ENCODE results near the gene EIF3I.

The EIF3I gene

GRCh38 chr1:32198237-32199042 is 23.8 kb upstream of the EIF3I start:
- no peak for DNase-seq

GRCh38 chr1:32199043-32199716 is 23.0 kb upstream of the EIF3I start:
- DNase-seq = no peak

GRCh38 chr1:32199717-32200072 is 22.5 kb upstream of the EIF3I start:
- DNase-seq = peak; percentile 45

DNA sequence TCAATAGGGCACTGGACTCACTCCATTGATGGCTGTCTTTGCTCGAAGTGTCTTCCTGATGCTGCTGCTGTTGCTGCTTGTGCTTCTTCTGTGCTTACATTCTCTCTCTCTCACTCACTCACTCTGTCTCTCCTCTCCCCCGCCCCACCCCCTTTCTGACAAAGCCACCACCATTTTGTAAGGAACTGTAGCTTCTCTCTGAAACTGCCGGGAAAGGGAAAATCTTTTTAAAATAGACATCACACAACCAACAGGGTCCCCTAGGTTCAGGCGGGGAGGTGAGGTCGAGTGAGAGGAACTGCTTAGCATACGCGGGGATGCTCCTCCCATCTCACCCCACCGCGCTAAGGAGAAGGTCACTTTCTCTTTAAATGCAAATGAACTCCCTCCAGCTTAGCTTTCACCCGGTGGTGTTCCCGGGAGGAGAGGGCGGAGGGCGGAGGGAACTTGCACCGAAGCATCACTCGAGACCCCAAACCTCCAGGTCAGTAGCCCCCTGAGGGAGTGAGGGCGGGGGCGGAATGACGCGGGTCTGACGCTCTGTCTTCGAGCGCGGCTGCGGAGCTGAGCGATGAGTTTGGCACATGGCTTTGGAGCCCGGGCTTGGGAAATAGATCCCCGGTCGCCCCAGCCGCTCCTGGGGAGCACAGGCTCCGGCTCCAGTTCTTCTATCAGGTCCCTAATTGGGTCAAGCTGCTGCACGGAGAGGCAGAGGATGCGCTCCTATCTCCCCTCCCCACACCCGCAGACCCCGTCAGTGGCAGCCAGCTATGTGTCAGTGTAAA is 21.8 kb upstream of the EIF3I start, which contains the start of gene CCDC28B:
Gene CCDC28B (plus strand): TSS at position 370 of the 785 bp plus-strand sequence. CDS start 1,341 bp downstream, outside the sequence.
- DNase-seq = no peak

DNA sequence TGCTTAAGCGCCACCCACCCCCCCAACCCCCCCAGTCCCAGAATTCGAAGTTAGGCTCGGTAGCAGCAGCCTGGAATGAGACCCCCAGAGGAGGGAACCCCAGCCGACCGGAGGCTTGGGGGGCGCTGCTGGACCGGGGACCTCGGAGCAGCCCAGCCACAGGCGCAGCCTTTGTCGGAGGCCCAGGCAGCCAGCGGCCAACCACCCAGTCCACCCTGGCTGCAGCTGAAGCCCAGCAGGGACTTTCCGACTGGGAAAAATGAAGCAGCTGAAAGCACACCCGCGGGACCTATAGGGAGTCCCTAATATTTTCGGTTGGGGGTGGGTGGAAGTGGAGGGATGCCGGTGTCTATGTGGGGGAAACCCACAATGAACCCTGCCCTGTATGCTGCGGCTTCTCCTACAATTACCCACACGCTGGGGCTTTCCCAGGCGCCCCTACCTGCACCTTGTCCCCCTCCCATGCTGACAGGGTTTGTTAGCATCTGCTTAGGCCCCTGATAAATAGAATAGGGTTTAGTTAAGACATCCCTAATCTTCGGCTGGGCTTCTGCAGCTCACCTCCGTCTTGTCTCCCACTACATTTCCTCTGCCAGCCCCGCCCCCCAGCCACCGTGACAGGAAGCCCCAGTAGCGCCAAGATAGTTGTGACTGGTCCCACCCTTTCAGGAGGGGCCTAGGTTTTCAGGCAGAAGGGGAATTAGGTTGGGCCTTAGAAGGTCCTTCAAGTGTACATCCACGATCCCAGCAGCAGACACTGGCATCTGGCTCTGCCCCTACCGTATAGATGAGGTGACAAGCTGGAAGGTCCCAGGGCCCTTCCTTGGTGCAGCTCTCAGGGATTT is 21.0 kb upstream of the EIF3I start:
- DNase-seq = no peak

GRCh38 chr1:32204943-32205361 is 17.3 kb upstream of the EIF3I start:
- no peak for DNase-seq

DNA sequence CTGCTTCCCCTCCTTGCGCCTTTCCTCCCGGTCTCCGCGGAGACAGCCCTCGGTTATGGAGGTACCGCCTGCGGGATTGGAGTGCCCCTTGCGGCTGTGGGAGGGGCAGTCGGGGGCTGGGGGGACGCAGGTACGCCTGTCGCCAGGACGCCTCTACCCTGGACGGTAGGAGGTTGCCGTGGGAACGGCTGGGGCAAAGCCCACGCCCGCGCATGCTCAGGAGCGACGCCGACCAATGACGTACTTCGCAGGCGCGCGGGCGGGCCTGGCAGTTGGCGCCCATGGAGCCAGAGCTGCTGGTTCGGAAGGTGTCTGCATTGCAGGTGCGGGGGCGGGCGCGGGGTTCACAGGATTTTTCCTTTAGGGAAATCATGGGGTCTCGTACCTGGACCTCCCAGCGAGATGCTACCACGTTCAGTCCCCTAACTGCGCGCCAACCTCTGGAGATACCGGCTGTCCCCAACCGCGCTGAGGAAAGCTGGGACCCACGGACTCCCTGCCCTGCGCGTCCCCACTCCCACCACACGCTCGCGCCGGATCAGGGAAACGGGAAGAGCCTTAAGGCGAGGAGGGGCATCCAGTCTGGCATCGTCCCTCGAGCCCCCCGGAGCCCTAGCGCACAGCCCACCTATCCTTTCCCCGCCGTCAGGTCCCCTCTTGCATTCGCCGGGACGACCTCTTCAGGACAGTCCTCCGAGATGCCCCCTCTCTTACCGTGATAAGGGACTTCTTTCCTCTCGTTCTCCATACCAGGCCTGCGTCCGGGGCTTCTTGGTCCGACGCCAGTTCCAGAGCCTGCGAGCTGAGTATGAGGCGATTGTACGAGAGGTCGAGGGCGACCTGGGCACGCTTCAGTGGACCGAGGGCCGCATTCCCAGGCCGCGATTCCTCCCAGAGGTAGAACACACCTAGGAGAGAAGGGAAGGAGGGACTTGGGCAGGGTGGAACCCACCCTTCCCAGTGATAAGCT is 16.5 kb upstream of the EIF3I start, which contains the start of gene IQCC:
Gene IQCC (plus strand): TSS at position 271 of the 970 bp plus-strand sequence. CDS start 11 bp downstream, at position 282.
- peak; percentile 88 for DNase-seq

GRCh38 chr1:32208469-32208868 is 13.7 kb upstream of the EIF3I start:
- no peak for DNase-seq

- DNase-seq = peak; percentile 85
Observed at GRCh38 chr1:32208891-32209328, 13.3 kb upstream of the EIF3I start, which contains the start of gene DCDC2B. TSS of gene DCDC2B (plus strand) at chr1:32209089. CDS start at chr1:32209094, 5 bp downstream.

DNA sequence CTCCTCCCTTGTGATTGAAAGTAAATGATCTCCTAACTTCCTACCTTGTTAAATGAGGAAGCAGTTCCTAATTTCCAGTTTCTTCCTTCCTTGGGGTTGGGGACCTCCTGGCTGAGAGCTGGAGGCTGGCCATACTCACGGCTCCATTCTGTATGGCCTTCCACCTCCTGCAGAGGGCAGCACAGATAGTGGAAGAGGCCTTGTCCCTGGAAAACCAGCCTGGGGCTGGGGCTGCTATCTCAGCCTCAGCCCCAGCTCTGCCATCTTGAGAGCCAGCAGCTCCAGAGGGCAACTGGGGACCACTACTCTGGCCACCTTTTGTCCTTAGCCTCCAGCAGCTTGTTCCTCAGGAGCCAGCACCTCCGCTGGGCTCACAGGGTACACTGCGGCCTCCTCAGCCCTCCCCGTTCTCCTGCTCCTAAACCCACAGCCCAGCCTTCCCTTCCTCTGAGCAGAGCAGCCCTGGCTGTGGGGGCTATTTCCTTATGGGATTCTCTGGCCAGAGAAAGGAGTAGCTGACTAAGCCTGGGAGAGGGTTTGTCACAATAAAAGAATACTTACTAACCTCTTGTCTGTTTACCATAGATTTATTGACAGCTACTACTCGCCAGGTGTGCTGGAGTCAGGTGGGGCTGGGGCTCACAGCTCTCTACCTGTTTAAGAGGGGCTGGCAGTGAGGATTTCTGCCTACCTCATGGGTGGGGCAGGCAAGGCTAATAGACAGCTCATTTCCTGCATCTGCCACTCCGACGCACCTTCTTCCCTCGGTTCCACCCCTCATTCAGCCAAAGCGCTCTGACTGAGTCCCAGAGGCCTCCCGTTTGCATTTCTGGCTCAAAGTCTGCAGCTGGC is 6.4 kb upstream of the EIF3I start:
- DNase-seq = peak; percentile 15

- DNase-seq = no peak
Observed at GRCh38 chr1:32216566-32216965, 5.6 kb upstream of the EIF3I start.

DNA sequence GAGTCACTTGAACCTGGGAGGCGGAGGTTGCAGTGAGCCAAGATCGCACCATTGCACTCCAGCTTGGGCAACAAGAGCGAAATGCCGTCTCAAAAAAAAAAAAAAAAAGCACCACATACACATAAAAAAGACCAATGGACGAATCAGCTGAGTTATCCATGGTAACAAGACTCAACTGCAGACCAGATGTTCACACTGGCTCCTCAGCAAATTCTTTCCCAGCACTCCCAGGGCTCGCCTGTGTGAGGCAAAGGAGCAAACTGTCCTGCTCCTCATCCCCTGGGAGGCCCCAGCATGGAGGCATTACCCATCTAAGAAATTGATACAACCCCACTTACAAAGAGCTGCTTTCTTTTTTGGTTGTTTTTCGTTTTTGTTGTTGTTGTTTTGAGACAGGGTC is 3.2 kb upstream of the EIF3I start:
- no peak for DNase-seq

DNA sequence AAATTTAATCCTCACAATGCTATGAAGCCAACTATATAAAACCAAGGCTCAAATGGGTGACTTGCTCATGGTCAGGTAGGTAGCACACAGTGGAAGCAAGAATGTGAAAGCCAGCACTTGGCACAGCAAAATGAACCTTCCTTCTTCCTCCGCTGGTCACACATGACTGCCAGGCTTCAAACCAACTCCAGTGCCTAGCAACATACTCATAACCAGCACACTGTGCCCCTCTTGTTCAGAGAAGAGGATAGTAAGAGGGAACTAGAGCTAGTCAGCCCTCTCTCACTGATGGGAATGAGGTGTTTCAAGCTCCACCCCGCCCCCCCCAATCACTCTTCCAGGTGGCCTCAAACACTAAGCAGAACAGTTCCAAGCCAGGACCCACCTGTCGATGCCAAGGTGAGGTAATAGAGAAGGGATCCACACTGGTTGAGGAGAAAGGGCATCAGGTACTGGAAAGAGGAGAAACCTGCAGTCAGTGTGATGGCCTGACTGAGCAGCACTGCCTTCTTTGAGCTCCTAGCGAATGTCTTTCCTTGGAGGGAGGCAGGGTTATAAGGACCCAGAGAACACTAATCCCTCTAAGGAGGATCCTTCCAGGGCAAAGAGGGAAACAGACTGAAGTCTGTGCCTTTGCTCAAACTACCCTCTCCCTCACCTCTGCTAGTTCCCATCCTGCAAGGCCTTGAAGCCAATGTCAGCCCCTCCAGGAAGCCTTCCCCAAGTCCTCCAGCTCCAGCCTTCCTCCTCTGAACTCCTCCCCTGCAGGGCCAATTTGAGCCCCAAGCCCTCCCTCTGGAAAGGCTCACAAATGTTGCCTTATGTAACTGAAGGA is 1.2 kb upstream of the EIF3I start:
- no peak for DNase-seq

DNA sequence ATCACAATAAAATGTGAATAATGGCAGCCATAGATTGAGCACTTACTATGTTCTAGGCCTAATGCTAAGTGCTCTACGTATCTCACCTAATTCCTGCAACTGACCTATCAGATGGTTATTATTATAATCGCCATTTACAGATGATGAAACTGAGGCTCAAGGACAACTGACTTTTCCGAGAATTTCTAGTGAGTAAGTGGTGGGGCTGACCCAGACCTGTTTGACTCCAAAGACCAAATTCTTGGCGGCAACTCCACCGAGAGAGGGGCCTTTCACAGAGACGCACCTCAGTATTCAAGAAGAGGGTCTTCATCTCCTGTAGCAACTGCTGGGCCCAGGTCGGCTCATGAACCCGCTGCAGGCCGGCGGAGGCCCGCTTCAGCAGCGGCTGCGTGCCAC is 627 bp upstream of the EIF3I start:
- no peak for DNase-seq

- DNase-seq = no peak
Observed at GRCh38 chr1:32223683-32224082, 1.5 kb downstream of the EIF3I start.

- DNase-seq = no peak
Observed at GRCh38 chr1:32224285-32224684, 2.1 kb downstream of the EIF3I start.

DNA sequence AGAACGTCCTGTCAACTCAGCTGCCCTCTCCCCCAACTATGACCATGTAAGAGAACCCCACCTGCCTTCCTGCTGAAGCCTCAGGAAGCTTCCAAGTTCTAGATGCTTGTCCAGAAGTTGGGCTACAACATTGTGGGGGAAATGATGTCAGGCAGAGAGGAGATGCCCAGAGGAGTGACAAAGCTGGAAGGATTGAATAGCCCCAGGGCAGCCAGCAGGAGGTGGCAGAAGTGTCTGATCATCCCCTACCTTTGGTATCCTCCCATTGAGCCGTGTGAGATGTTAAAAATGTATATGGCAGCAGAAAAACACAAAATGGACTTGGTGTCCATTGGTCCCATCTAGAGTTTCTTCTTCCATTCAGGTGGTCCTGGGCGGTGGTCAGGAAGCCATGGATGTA is 6.6 kb downstream of the EIF3I start:
- DNase-seq = no peak

DNA sequence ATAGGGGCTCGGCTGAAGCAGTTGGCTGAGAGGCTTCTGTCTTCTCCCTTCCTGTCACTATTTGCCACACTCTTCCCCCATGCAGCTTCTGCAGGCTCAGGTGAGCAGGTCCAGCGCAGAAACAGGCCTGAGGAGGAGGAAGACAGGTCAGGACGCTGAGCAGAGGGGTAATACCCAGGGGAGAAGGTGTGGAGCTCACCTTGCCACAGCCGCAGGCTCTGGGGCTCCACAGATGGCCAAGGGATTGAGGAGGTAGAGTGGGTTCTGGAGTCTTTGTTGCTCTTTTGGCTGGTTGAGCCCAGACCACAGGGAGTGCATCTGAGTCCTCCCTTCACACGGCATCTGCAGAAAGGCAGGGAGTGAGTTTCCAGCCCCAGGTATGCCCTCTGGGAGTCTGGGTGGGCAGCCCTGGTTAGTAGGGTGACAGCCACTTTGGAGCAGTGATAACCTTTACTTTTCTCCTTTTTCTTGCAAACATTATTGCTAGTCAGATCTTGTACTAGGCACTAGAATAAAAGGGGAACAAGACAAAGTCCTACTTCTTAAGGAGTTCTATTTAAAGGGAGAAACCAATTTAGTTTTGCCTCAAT is 9.7 kb downstream of the EIF3I start:
- DNase-seq = no peak

Measured in NCI-H2081 treated with DMSO at 0.1 percent for 48 hours (cell line).